ENCODE measurements around the gene ETV3L.
A peak's percentile ranks its signal among the peaks of the same experiment; 100 is the strongest.

Gene ETV3L

GRCh38 chr1:157042846-157043245 lies 56.8 kb downstream of the ETV3L start:
- Histone ChIP-seq H3K4me3 (peak overlapping the region; percentile 60 to 76), H3K36me3 (no peaks in the 10 kb centered on the region), H3K4me1 (peaks cover 0 to 56% (median 35%) of the 10 kb centered on the region in 4 donors), H3K27ac (no peak overlapping the region), H3K27me3 (no peaks in the 10 kb centered on the region), H3K9me3 (no peaks in the 10 kb centered on the region)
- TF ChIP-seq CTCF (IDR thresholded peaks at IDR 0.05): no peak
- no peak for DNase-seq
- intact Hi-C loops (cut with DNase I; ENCODE audit: low total_unique reads): no loop called here
